Tibial nerve (tissue), 4 donors: ENCODE results near the gene ANO1. TPM values are rescaled to one million over a fixed set of nuclear protein-coding genes. Genes with fewer than 3 reads are reported as not detected.
"Not testable (repeated sequence)": the region's sequence is repeated elsewhere in the genome, so short reads cannot be mapped to it uniquely, and the experiment has no call there.

Source experiments
- DNase-seq, 2 donors: peaks; one replicate each; pipeline ENCODE4 v3.0.0-alpha.2; 2019; ENCODE audit warnings: low spot score in 2 of 2
- H3K27ac ChIP-seq, 4 donors: fragments of 200-600 bp; sonication (generic) in 3 of 4; one replicate each; pipeline ENCODE4 v1.5.1; 2017 to 2019; ENCODE audit warnings: mild to moderate bottlenecking in 1 of 4
- H3K27me3 ChIP-seq, 2 donors: fragments of 200-600 bp; sonication (generic) in 1 of 2; one replicate each; pipeline versions ENCODE4 v1.5.1 to v1.6.0; 2017 to 2019
- H3K36me3 ChIP-seq, 3 donors: fragments of 200-600 bp; sonication (generic); one replicate each; pipeline ENCODE4 v1.5.1; 2018 to 2019
- H3K4me1 ChIP-seq, 4 donors: fragments of 200-600 bp; sonication (generic) in 3 of 4; one replicate each; pipeline ENCODE4 v1.5.1; 2017 to 2019
- H3K4me3 ChIP-seq, 4 donors: fragments of 200-600 bp; sonication (generic) in 3 of 4; one replicate each; pipeline ENCODE4 v1.5.1; 2017 to 2019; ENCODE audit warnings: mild to moderate bottlenecking in 1 of 4, moderate library complexity in 1 of 4
- H3K9me3 ChIP-seq, 4 donors: fragments of 200-600 bp; sonication (generic) in 3 of 4; one replicate each; pipeline ENCODE4 v1.5.1; 2017 to 2019
- CTCF ChIP-seq, 5 experiments: fragments of 200-600 bp in 3 of 5; fragments of 450-650 bp in 2 of 5; sonication (generic) in 3 of 5; IDR thresholded peaks; one replicate each; pipeline ENCODE4 v1.5.1; 2016 to 2019; ENCODE audit warnings: antibody characterized with exemption in 5 of 5, mild to moderate bottlenecking in 3 of 5, moderate library complexity in 2 of 5
- EP300 ChIP-seq, 2 donors: sonication (generic); formaldehyde crosslinking; IDR thresholded peaks; one replicate each; pipeline ENCODE4 v1.6.1; 2017; ENCODE audit warnings: antibody characterized with exemption in 2 of 2, mild to moderate bottlenecking in 1 of 2
- POLR2A ChIP-seq, 2 donors: fragments of 450-650 bp; IDR thresholded peaks; one replicate each; pipeline ENCODE4 v1.6.1; 2017; ENCODE audit warnings: antibody characterized with exemption in 2 of 2, mild to moderate bottlenecking in 2 of 2, moderate library complexity in 2 of 2
- WGBS, 2 donors: methylation state at CpG; one replicate each; pipeline ENCODE4 v1.1.5; 2018; 5-methylcytosine and 5-hydroxymethylcytosine counted together
- total RNA-seq, 4 donors: library from RNA; depleted of rRNA; stranded (reverse); fragments of >200 nt; gene quantifications; one replicate each; pipeline ENCODE4 v1.1.0, GENCODE V29; 2016

ANO1 gene
- total RNA-seq, 4 donors from 2014 or later = 1.7 to 6.3 (median 4.1) TPM

GRCh38 chr11:70193411-70194292 lies 115.5 kb downstream of the ANO1 start:
- TF ChIP-seq CTCF (IDR thresholded peaks at IDR 0.05) (no peak), POLR2A (IDR thresholded peaks at IDR 0.05) (no peak), EP300 (IDR thresholded peaks at IDR 0.05) (no peak)
- no peak overlapping the region for H3K4me3 ChIP-seq
- DNase-seq = no peak
- H3K4me1 ChIP-seq = peaks cover 0 to 4% (median 0%) of the 10 kb centered on the region in 4 donors
- no peaks in the 10 kb centered on the region for H3K9me3 ChIP-seq
- peaks cover 0 to 7% of the 10 kb centered on the region in 2 donors for H3K27me3 ChIP-seq
- no peak overlapping the region for H3K27ac ChIP-seq
- H3K36me3 ChIP-seq = no peaks in the 10 kb centered on the region
- WGBS, 2 donors = 86% methylated on average over 7 of the region's 7 CpGs

- no peak for DNase-seq
- WGBS, 2 donors = 84 to 86% methylated on average over 3 of the region's 3 CpGs
- TF ChIP-seq POLR2A (IDR thresholded peaks at IDR 0.05) (no peak), CTCF (IDR thresholded peaks at IDR 0.05) (no peak), EP300 (IDR thresholded peaks at IDR 0.05) (no peak)
These were observed 117.0 kb downstream of the ANO1 start for GRCh38 chr11:70194792-70195791.

GRCh38 chr11:70200212-70200844 lies 122.2 kb downstream of the ANO1 start:
- DNase-seq = no peak
- no peak overlapping the region for H3K4me3 ChIP-seq
- WGBS, 2 donors = 63 to 72% methylated on average over 10 of the region's 10 CpGs
- TF ChIP-seq EP300 (IDR thresholded peaks at IDR 0.05) (no peak), CTCF (IDR thresholded peaks at IDR 0.05) (no peak), POLR2A (IDR thresholded peaks at IDR 0.05) (no peak)
- no peaks in the 10 kb centered on the region for H3K9me3 ChIP-seq
- H3K27ac ChIP-seq = no peak overlapping the region
- H3K27me3 ChIP-seq = no peaks in the 10 kb centered on the region
- no peaks in the 10 kb centered on the region for H3K36me3 ChIP-seq
- H3K4me1 ChIP-seq = peaks cover 0 to 22% (median 19%) of the 10 kb centered on the region in 4 donors

More at GRCh38 chr11:70194792-70195791, 117.0 kb downstream of the ANO1 start:
- Histone ChIP-seq H3K4me3 (no peak overlapping the region), H3K36me3 (no peaks in the 10 kb centered on the region), H3K4me1 (peaks cover 0 to 4% (median 0%) of the 10 kb centered on the region in 4 donors), H3K27me3 (peaks cover 0 to 7% of the 10 kb centered on the region in 2 donors), H3K27ac (no peak overlapping the region), H3K9me3 (no peaks in the 10 kb centered on the region)

GRCh38 chr11:70201047-70201446 lies 122.9 kb downstream of the ANO1 start:
- H3K36me3 ChIP-seq, H3K27ac ChIP-seq, H3K27me3 ChIP-seq, H3K4me3 ChIP-seq, DNase-seq, H3K9me3 ChIP-seq: not testable (repeated sequence)
- peaks cover 0 to 25% (median 19%) of the 10 kb centered on the region in 4 donors for H3K4me1 ChIP-seq
- WGBS, 2 donors = 90 to 94% methylated on average over 3 of the region's 3 CpGs
